ENCODE results near the gene LAMC2.

DNA sequence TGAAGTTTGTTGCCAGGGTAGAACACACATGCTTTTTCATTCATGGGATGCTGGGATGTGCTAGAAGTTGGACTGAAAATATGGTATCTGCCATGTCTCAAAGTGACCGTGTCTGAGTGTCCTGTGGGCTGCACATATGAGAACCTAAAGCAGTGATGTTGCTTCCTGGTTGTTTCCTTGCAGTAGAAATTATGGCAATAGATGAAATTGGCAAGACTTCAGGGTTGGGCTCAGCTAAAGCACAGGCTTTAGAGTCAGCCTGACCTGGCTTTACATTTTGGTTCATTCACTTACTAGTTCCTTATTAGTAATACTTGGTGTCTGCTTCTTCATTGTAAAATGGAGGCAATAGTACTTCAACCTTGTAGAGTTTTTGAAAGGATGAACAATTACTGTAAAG, 2.2 kb downstream of the LAMC2 start:
- TF ChIP-seq CTCF (IDR thresholded peaks at IDR 0.05) (no peak), POLR2A (IDR thresholded peaks at IDR 0.05) (no peak)

All from esophagus squamous epithelium (tissue), 4 donors.